IPS DF 6.9 (cell line): ENCODE measurements around the gene UBAP1L.
"Not testable (repeated sequence)": the region's sequence is repeated elsewhere in the genome, so short reads cannot be mapped to it uniquely, and the experiment has no call there.

Experiments
- DNase-seq: peaks from one replicate; pipeline ENCODE4 v3.0.0-alpha.2; 2013; ENCODE audit warnings: low read depth, low spot score
- H3K27ac ChIP-seq: one replicate; pipeline ENCODE4 v1.5.1; 2013; ENCODE audit warnings: low read length, control low read depth
- H3K27me3 ChIP-seq: 2 replicates; pipeline ENCODE4 v1.6.1; 2013; ENCODE audit warnings: mild to moderate bottlenecking, low read length; ENCODE audit not compliant: control insufficient read depth, insufficient read depth
- H3K36me3 ChIP-seq: 2 replicates; pipeline ENCODE4 v1.6.1; 2013; ENCODE audit warnings: low read length; ENCODE audit not compliant: control insufficient read depth, insufficient read depth
- H3K4me1 ChIP-seq: 2 replicates; pipeline ENCODE4 v1.6.1; 2013; ENCODE audit warnings: low read length; ENCODE audit not compliant: control insufficient read depth, insufficient read depth
- H3K4me3 ChIP-seq: 2 replicates; pipeline ENCODE4 v1.5.1; 2013; ENCODE audit warnings: mild to moderate bottlenecking, low read length
- H3K9me3 ChIP-seq: 2 replicates; pipeline ENCODE4 v1.6.1; 2013; ENCODE audit warnings: low read length, inconsistent platforms; ENCODE audit not compliant: control insufficient read depth, insufficient read depth
- WGBS: extraction: QIAGEN DNeasy Blood & Tissue Kit; methylation state at CpG from one replicate; pipeline ENCODE4 v1.1.7; 2013; ENCODE audit warnings: mixed read lengths, missing lambda C conversion rate; ENCODE audit not compliant: insufficient read length, insufficient coverage; 5-methylcytosine and 5-hydroxymethylcytosine counted together

The UBAP1L gene

GRCh38 chr15:65101411-65101890 is 13.5 kb downstream of the UBAP1L start:
- no CpG with 5 or more reads among the region's 9 CpGs for WGBS
- peak overlapping the region; percentile 28; the same call in 1 of the 2 replicates for H3K4me3 ChIP-seq
- peak; percentile 68 for DNase-seq

GRCh38 chr15:65100442-65100841 is 14.6 kb downstream of the UBAP1L start:
- Histone ChIP-seq H3K4me3 (no peak overlapping the region), H3K4me1 (no peaks in the 10 kb centered on the region; the same call in 1 of the 2 replicates), H3K27ac (no peak overlapping the region), H3K27me3 (peaks cover 3% of the 10 kb centered on the region; the same call in 1 of the 2 replicates), H3K9me3 (no peaks in the 10 kb centered on the region), H3K36me3 (no peaks in the 10 kb centered on the region)
- no CpG with 5 or more reads among the region's 7 CpGs for WGBS
- no peak for DNase-seq

More at GRCh38 chr15:65101411-65101890, 13.5 kb downstream of the UBAP1L start:
- H3K27me3 ChIP-seq = peaks cover 3% of the 10 kb centered on the region; the same call in 1 of the 2 replicates
- H3K9me3 ChIP-seq = no peaks in the 10 kb centered on the region
- no peak overlapping the region for H3K27ac ChIP-seq
- H3K4me1 ChIP-seq = no peaks in the 10 kb centered on the region; the same call in 1 of the 2 replicates
- H3K36me3 ChIP-seq = no peaks in the 10 kb centered on the region

DNA sequence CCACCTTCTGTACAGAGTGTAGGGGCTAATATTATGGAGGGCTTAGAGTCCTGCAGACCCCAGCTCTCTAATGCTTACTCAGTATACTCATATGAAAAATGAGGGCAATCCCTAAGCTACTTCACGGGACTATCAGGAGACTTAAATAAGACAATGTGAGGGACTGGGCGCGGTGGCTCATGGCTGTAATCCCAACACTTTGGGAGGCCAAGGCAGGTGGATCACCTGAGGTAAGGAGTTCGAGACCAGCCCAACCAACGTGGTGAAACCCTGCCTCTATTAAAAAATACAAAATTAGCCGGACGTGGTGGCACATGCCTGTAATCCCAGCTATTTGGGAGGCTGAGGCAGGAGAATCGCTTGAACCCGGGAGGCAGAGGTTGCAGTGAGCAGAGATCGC is 15.2 kb downstream of the UBAP1L start:
- no CpG with 5 or more reads among the region's 10 CpGs for WGBS
- H3K4me3 ChIP-seq, H3K27me3 ChIP-seq, H3K36me3 ChIP-seq, H3K27ac ChIP-seq, H3K9me3 ChIP-seq, DNase-seq, H3K4me1 ChIP-seq: not testable (repeated sequence)

DNA sequence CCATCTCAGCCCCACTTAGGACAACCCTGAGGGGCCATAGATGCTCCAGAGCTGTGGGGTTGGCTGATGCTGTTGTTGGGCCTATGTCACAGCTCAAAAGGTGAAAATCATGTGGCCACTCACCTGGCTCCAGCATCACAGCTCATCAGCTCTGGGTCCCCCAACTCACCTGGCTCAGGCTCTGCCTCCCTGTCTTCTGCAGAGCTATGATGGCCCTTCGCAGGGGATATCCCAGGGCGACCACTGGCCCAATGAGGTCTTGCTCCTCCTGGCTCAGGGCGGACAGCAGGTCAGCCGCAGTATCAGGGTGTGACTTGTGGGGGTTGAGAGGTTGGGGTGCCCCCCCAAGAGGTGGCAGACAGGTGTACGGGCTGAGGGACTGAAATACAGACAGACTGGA is 15.7 kb downstream of the UBAP1L start:
- no peak for DNase-seq
- H3K27me3 ChIP-seq = peaks cover 3% of the 10 kb centered on the region; the same call in 1 of the 2 replicates
- no peaks in the 10 kb centered on the region for H3K9me3 ChIP-seq
- H3K27ac ChIP-seq = no peak overlapping the region
- H3K4me1 ChIP-seq = no peaks in the 10 kb centered on the region; the same call in 1 of the 2 replicates
- H3K36me3 ChIP-seq = no peaks in the 10 kb centered on the region
- WGBS = no CpG with 5 or more reads among the region's 5 CpGs
- no peak overlapping the region for H3K4me3 ChIP-seq

DNA sequence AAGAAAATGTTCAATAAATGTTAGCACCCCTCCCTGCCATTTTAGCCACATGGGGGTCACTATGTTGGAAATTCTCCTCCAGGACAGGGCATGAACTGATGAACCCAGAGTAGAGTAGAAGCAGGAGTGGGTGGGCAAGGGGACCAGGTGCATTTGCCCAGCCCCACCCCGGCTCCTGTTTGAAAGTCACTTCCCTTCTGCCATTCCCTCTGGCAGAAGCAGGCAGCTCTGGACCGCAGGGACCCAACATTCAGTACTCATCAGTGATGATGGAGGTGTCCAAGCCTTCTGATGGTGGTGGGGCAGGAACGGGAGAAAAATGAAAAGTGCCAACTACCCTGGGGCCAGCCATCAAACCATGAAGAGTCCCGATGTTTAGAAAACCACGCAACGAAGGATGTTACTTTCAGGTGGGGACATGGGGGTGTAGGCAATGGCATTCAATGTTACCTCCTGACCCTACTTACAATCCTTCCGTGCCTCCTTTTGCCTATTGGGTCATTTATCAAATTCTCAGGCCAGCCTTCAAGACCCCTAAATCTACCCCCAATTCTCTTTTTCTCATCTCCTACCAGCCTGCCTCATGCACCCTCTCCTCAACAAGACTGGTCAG is 17.2 kb downstream of the UBAP1L start:
- no CpG with 5 or more reads among the region's 7 CpGs for WGBS
- no peak for DNase-seq
- H3K4me1 ChIP-seq = no peaks in the 10 kb centered on the region; the same call in 1 of the 2 replicates
- H3K27me3 ChIP-seq = no peaks in the 10 kb centered on the region; the same call in 1 of the 2 replicates
- no peaks in the 10 kb centered on the region for H3K36me3 ChIP-seq
- H3K4me3 ChIP-seq = no peak overlapping the region
- H3K9me3 ChIP-seq = no peaks in the 10 kb centered on the region
- H3K27ac ChIP-seq = no peak overlapping the region

GRCh38 chr15:65096481-65097385 is 18.3 kb downstream of the UBAP1L start:
- H3K27me3 ChIP-seq = no peaks in the 10 kb centered on the region
- no peaks in the 10 kb centered on the region for H3K9me3 ChIP-seq
- no CpG with 5 or more reads among the region's 6 CpGs for WGBS
- DNase-seq = no peak
- no peaks in the 10 kb centered on the region for H3K36me3 ChIP-seq
- H3K4me1 ChIP-seq = no peaks in the 10 kb centered on the region
- no peak overlapping the region for H3K27ac ChIP-seq
- no peak overlapping the region for H3K4me3 ChIP-seq

DNA sequence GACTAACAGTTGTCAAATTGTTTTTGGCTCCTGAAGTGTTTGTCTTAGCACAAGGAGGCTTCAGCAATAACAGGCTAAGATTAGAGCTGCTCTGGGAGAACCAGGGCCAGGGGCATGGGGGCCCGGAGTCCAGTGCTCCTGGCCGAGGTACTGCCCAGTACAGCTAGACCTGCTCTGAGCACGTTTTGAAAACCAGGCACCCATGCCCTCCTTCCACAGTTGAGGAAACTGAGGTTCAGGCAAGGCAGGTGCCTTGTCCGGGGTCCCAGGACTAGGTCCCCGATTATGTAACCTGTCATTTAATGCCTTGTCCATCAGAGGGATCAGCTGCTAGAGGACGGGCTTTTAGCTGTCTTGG is 19.3 kb downstream of the UBAP1L start:
- Histone ChIP-seq H3K27ac (no peak overlapping the region), H3K36me3 (no peaks in the 10 kb centered on the region), H3K4me3 (no peak overlapping the region), H3K27me3 (no peaks in the 10 kb centered on the region), H3K9me3 (no peaks in the 10 kb centered on the region), H3K4me1 (no peaks in the 10 kb centered on the region)
- no peak for DNase-seq
- no CpG with 5 or more reads among the region's 6 CpGs for WGBS

- H3K9me3 ChIP-seq = no peaks in the 10 kb centered on the region
- H3K27ac ChIP-seq = no peak overlapping the region
- H3K36me3 ChIP-seq = no peaks in the 10 kb centered on the region
- WGBS = no CpG with 5 or more reads among the region's 5 CpGs
- DNase-seq = no peak
- H3K4me3 ChIP-seq = no peak overlapping the region
- H3K27me3 ChIP-seq = no peaks in the 10 kb centered on the region
- no peaks in the 10 kb centered on the region for H3K4me1 ChIP-seq
These were observed 19.8 kb downstream of the UBAP1L start for GRCh38 chr15:65095011-65095746.

GRCh38 chr15:65094294-65094995 is 20.6 kb downstream of the UBAP1L start:
- DNase-seq = no peak
- no peaks in the 10 kb centered on the region for H3K27me3 ChIP-seq
- no peaks in the 10 kb centered on the region for H3K36me3 ChIP-seq
- H3K4me1 ChIP-seq = no peaks in the 10 kb centered on the region
- no CpG with 5 or more reads among the region's 14 CpGs for WGBS
- H3K4me3 ChIP-seq = no peak overlapping the region
- H3K9me3 ChIP-seq = no peaks in the 10 kb centered on the region
- H3K27ac ChIP-seq = no peak overlapping the region

GRCh38 chr15:65093793-65094170 is 21.2 kb downstream of the UBAP1L start:
- H3K36me3 ChIP-seq, H3K27me3 ChIP-seq, H3K4me1 ChIP-seq, H3K4me3 ChIP-seq, H3K9me3 ChIP-seq, H3K27ac ChIP-seq, DNase-seq: not testable (repeated sequence)
- WGBS = no CpG with 5 or more reads among the region's 13 CpGs
